Measurements from ENCODE around the gene PRR14L. TPM values are rescaled to one million over a fixed set of nuclear protein-coding genes. Genes with fewer than 3 reads are reported as not detected.

Gene PRR14L
- total RNA-seq, 1 experiment from 2014 or later = 138 TPM

DNA sequence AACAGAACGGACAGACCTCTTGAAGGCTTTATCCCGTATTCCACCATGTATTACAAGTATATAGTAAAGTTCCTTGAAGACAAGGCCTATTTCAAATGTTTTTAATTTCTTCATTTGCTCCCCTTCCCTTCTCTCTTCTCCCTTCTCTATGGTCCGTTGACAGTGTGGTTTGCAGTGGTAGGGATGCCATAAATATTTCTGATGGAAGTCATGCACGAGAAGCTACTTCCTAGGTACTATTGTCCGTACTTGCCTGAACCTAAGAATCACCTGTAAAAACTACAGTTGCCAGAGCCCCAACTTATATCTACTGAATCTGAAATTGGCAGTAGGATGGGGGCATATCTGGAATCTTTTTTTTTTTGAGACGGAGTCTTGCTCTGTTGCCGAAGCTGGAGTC, 90.7 kb downstream of the PRR14L start:
- Histone ChIP-seq H4K8ac (replicated peaks; ENCODE audit: insufficient read length, low read depth, low read length) (no peak overlapping the region), H3K14ac (ENCODE audit: insufficient read depth, low read length) (no peak overlapping the region), H2BK5ac (ENCODE audit: insufficient read length, low read length) (no peak overlapping the region), H3K79me1 (ENCODE audit: insufficient read depth, low read depth, low read length, poor library complexity, severe bottlenecking) (peaks cover 11% of the 10 kb centered on the region), H4K5ac (ENCODE audit: insufficient read length, low read depth, low read length) (no peak overlapping the region), H2BK12ac (ENCODE audit: insufficient read length, low read depth, low read length) (no peak overlapping the region), H3K9me3 (ENCODE audit: control insufficient read depth, low read depth, low read length) (no peaks in the 10 kb centered on the region), H4K20me1 (ENCODE audit: control insufficient read depth, insufficient read depth, insufficient read length) (no peaks in the 10 kb centered on the region), H3K56ac (ENCODE audit: insufficient read length, low read depth, low read length) (no peak overlapping the region), H3T11ph (ENCODE audit: low read length) (no peak overlapping the region), H2BK15ac (ENCODE audit: low read depth, low read length) (no peak overlapping the region), H3K9ac (ENCODE audit: extremely low read depth, insufficient read length, low read length) (no peak overlapping the region), H2AFZ (ENCODE audit: low read length) (no peak overlapping the region), H3K79me2 (ENCODE audit: insufficient read depth, low read length) (peaks cover 28% of the 10 kb centered on the region; the same call in 1 of the 2 replicates), H3K23me2 (ENCODE audit: insufficient read length, low read depth, low read length, poor library complexity, severe bottlenecking) (peaks cover 3% of the 10 kb centered on the region), H3K4me1 (ENCODE audit: insufficient read depth, low read length) (no peaks in the 10 kb centered on the region), H2BK20ac (ENCODE audit: low read depth, low read length, poor library complexity, severe bottlenecking) (no peak overlapping the region), H3K4ac (ENCODE audit: low read depth, low read length) (no peak overlapping the region), H2BK120ac (ENCODE audit: low read depth, low read length, poor library complexity, severe bottlenecking) (no peak overlapping the region), H3K4me2 (ENCODE audit: insufficient read depth, insufficient read length, low read length) (no peak overlapping the region), H3K18ac (ENCODE audit: insufficient read length, low read depth, low read length) (no peak overlapping the region), H3K27ac (ENCODE audit: insufficient read length, low read depth, low read length) (no peak overlapping the region), H2AK5ac (ENCODE audit: insufficient read length, low read length) (no peak overlapping the region), H3K27me3 (ENCODE audit: insufficient read depth, low read length) (no peaks in the 10 kb centered on the region), H3K23ac (ENCODE audit: insufficient read length, low read depth, low read length) (no peak overlapping the region), H4K91ac (ENCODE audit: insufficient read length, low read depth, low read length) (no peak overlapping the region)
- no peaks in the 10 kb centered on the region; a peak in 1 of 7 replicates for H3K36me3 Mint-ChIP-seq (ENCODE audit: insufficient read depth in 1 of 3, low read depth in 3 of 3)
- H3K4me1 Mint-ChIP-seq = peaks cover 11 to 14% of the 10 kb centered on the region in 2 experiments
- H3K27ac Mint-ChIP-seq = no peak overlapping the region
- no peaks in the 10 kb centered on the region for H3K9me3 Mint-ChIP-seq
- H3K27me3 Mint-ChIP-seq (ENCODE audit: low read depth) = no peaks in the 10 kb centered on the region
- WGBS (ENCODE audit: extremely low coverage, insufficient read length, low lambda C conversion rate) = no CpG with 5 or more reads among the region's 7 CpGs
- H3K4me3 Mint-ChIP-seq = no peak overlapping the region
- no peak for DNase-seq
- TF ChIP-seq, protein P1, sequence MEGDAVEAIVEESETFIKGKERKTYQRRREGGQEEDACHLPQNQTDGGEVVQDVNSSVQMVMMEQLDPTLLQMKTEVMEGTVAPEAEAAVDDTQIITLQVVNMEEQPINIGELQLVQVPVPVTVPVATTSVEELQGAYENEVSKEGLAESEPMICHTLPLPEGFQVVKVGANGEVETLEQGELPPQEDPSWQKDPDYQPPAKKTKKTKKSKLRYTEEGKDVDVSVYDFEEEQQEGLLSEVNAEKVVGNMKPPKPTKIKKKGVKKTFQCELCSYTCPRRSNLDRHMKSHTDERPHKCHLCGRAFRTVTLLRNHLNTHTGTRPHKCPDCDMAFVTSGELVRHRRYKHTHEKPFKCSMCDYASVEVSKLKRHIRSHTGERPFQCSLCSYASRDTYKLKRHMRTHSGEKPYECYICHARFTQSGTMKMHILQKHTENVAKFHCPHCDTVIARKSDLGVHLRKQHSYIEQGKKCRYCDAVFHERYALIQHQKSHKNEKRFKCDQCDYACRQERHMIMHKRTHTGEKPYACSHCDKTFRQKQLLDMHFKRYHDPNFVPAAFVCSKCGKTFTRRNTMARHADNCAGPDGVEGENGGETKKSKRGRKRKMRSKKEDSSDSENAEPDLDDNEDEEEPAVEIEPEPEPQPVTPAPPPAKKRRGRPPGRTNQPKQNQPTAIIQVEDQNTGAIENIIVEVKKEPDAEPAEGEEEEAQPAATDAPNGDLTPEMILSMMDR (conservative IDR thresholded peaks at IDR 0.05) = no peak
